ENCODE data around the gene ANKRD18B.

- TF ChIP-seq CTCF (IDR thresholded peaks at IDR 0.05) (no peak), POLR2A (IDR thresholded peaks at IDR 0.05) (no peak)
Measured at GRCh38 chr9:33535541-33535940, 11.5 kb downstream of the ANKRD18B start.
